HG02588 (cell line): ENCODE data around the gene MID2.
"Not testable (repeated sequence)": the region's sequence is repeated elsewhere in the genome, so short reads cannot be mapped to it uniquely, and the experiment has no call there.

Experiments used
- ATAC-seq: cut with Tn5 transposase; IDR thresholded peaks from one replicate; pipeline ENCODE4 v1.9.1; 2021; ENCODE audit warnings: mild to moderate bottlenecking, moderate library complexity; ENCODE audit not compliant: unreplicated experiment

The MID2 gene

DNA sequence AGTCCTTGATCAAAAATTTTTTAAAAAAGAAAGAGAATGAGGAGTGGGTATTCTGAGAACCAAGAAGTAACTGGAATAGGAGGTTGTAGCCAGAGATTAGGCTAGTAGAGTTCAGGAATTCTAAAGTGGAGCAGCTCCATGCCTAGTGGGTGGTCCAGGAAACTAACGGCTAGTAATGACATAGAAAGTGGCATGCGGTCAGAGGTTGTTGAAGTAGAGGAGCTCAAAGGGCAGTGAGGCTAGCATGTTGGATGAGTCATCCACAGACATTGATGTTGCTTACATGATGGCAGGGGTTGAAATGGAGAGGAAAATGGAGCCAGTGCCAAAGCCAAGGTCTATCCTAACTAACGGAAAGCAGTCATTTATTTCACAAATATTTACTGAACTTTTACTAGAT lies 114.4 kb downstream of the MID2 start:
- ATAC-seq, result no peak

DNA sequence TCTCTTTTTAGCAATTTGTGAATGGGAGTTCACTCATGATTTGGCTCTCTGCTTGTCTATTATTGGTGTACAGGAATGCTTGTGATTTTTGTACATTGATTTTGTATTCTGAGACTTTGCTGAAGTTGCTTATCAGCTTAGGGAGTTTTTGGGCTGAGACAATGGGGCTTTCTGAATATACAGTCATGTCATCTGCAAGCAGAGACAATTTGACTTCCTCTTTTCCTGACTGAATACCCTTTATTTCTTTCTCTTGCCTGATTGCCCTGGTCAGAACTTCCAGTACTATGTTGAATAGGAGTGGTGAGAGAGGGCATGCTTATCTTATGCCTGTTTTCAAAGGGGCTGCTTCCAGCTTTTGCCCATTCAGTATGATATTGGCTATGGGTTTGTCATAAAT lies 129.7 kb downstream of the MID2 start:
- not testable (repeated sequence) for ATAC-seq

DNA sequence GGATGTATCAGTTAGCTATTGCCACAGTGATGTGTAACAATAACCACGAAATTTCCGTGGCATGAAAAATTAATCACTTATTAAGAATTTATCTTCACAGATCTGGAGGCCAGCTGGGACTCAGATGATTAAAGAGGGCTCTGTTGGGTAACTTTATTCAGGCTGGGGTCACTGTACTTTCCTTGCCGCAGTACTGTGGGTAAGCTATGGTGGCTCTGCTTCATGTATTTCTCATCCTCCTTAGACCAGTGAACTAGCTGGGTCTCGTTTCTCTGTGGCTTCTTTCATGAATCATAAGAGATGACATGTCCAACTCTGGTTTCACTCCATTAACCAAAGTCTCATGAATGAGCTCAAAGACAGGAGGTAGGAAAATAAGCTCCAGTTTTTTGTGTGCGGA lies 143.0 kb downstream of the MID2 start:
- no peak for ATAC-seq

DNA sequence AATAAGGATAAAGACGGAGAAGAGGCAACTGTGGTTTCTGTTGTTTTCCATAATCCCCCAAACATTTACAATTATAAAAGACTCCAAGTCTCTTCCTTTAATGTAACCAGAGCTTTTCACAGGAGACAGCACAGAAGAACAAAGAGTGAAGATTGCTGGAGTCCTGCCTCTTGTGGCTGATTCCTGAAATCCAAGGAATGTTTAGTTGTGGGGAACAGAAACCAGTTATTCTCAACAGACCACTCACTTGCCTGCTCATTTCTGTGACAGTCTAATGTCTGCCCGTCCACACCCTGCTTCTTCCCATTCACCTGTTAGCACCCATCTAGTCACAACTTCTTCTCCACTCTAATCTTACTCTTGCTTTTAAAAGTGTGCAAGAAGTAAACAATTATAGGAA lies 144.4 kb downstream of the MID2 start:
- no peak for ATAC-seq

DNA sequence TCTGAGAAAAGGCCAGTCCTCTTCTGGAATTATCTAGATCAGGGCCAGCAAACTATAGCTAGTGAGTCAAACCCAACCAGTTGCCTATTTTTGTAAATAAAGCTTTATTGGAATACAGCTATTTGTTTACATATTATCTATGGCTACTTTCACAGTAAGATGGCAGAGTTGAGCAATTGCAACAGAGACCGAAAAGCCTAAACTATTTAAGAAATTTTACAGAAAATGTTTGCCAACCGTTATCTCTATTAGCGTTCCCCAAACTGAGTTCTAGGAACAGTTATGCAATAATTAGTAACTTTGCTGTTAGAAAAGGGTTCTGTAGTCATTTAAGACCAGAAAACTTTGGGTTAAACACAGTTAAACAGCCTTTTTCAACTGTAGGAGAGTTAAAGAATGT lies 146.0 kb downstream of the MID2 start:
- ATAC-seq, result no peak
